Sigmoid colon (tissue), 4 donors: ENCODE data around the gene HMGCS2.

ENCODE experiments used
- CTCF ChIP-seq, 4 experiments: fragments of 450-650 bp in 3 of 4; fragments of 200-600 bp in 1 of 4; IDR thresholded peaks; one replicate each; pipeline ENCODE4 v1.5.1; 2016 to 2019; ENCODE audit warnings: antibody characterized with exemption in 4 of 4, mild to moderate bottlenecking in 3 of 4, moderate library complexity in 2 of 4
- EP300 ChIP-seq, 4 donors: sonication (generic); formaldehyde crosslinking; IDR thresholded peaks; one replicate each; pipeline ENCODE4 v1.6.1; 2017; ENCODE audit warnings: antibody characterized with exemption in 4 of 4
- POLR2A ChIP-seq, 2 donors: fragments of 450-650 bp; IDR thresholded peaks; one replicate each; pipeline ENCODE4 v1.6.1; 2016; ENCODE audit warnings: antibody characterized with exemption in 2 of 2, mild to moderate bottlenecking in 2 of 2, moderate library complexity in 2 of 2

- no peak for TF ChIP-seq POLR2A (IDR thresholded peaks at IDR 0.05)
- no peak for TF ChIP-seq CTCF (IDR thresholded peaks at IDR 0.05)
- no peak for TF ChIP-seq EP300 (IDR thresholded peaks at IDR 0.05)
These were observed 4.5 kb downstream of the HMGCS2 start for GRCh38 chr1:119764220-119764619.
